Stimulated activated CD4-positive, alpha-beta T cell treated with anti-CD3 and anti-CD28 coated beads, Interleukin-4, amount 100 ng/mL, for 1 hour (primary cell): ENCODE results near the gene UBE2K.
"Not testable (repeated sequence)": the region's sequence is repeated elsewhere in the genome, so short reads cannot be mapped to it uniquely, and the experiment has no call there.

Source experiments
- DNase-seq: peaks from one replicate; pipeline ENCODE4 v3.0.0-alpha.2; 2020

Gene UBE2K

GRCh38 chr4:39813033-39813432 lies 115.1 kb downstream of the UBE2K start:
- DNase-seq: not testable (repeated sequence)

GRCh38 chr4:39813761-39814160 lies 115.8 kb downstream of the UBE2K start:
- DNase-seq: not testable (repeated sequence)

GRCh38 chr4:39814403-39815185 lies 116.7 kb downstream of the UBE2K start:
- no peak for DNase-seq

- no peak for DNase-seq
These were observed 120.7 kb downstream of the UBE2K start for GRCh38 chr4:39818646-39819045.

- no peak for DNase-seq
These were observed 122.2 kb downstream of the UBE2K start for GRCh38 chr4:39820186-39820585.

- DNase-seq: no peak
These were observed 124.0 kb downstream of the UBE2K start for GRCh38 chr4:39821951-39822350.

- no peak for DNase-seq
These were observed 124.7 kb downstream of the UBE2K start for GRCh38 chr4:39822662-39823061.

GRCh38 chr4:39823191-39823590 lies 125.3 kb downstream of the UBE2K start:
- no peak for DNase-seq

- DNase-seq: no peak
These were observed 127.2 kb downstream of the UBE2K start for GRCh38 chr4:39825090-39825489.

- DNase-seq: no peak
These were observed 127.8 kb downstream of the UBE2K start for GRCh38 chr4:39825741-39826231.
